Renal pelvis (tissue), 12 donors: Measurements from ENCODE around the gene BMP2. TPM values are rescaled to one million over a fixed set of nuclear protein-coding genes. Genes with fewer than 3 reads are reported as not detected.

Experiments
- DNase-seq: peaks from one replicate; pipeline ENCODE4 v3.0.0-alpha.2; 2013
- long read RNA-seq, 16 experiments: transcript quantifications; one replicate each; lab custom pipeline, GENCODE V29; 2026
- polyA plus RNA-seq, 3 donors: library from polyadenylated mRNA; unstranded; fragments of 120-200 nt; gene quantifications; one replicate each; pipeline ENCODE4 v1.2.1, GENCODE V29; 2013; ENCODE audit not compliant: insufficient read length in 3 of 3

Gene BMP2
- 10 to 100 TPM; 16.2 to 22.1 (median 20.3) TPM for polyA plus RNA-seq
- long read RNA-seq, donor 1, transcript BMP2-201 (3 exons, 3,601 nt) = major isoform, 9 of 9 reads
- long read RNA-seq, donor 1, partial matches to known transcripts = 0 of 9 reads
- long read RNA-seq, donor 1, other reads (novel, unspliced or antisense) = 0 of 9 reads
- long read RNA-seq, donor 2, transcript BMP2-201 (3 exons, 3,601 nt) = major isoform, 14 of 29 reads
- long read RNA-seq, donor 2, partial matches to known transcripts = 15 of 29 reads
- long read RNA-seq, donor 2, other reads (novel, unspliced or antisense) = 0 of 29 reads
- long read RNA-seq, donor 3, transcript BMP2-201 (3 exons, 3,601 nt) = major isoform, 13 of 13 reads
- long read RNA-seq, donor 3, partial matches to known transcripts = 0 of 13 reads
- long read RNA-seq, donor 3, other reads (novel, unspliced or antisense) = 0 of 13 reads
- long read RNA-seq, donor 4, transcript BMP2-201 (3 exons, 3,601 nt) = major isoform, 10 of 29 reads
- long read RNA-seq, donor 4, partial matches to known transcripts = 19 of 29 reads
- long read RNA-seq, donor 4, other reads (novel, unspliced or antisense) = 0 of 29 reads
- long read RNA-seq, donor 5, transcript BMP2-201 (3 exons, 3,601 nt) = major isoform, 7 of 12 reads
- long read RNA-seq, donor 5, partial matches to known transcripts = 5 of 12 reads
- long read RNA-seq, donor 5, other reads (novel, unspliced or antisense) = 0 of 12 reads
- long read RNA-seq, donor 6, transcript BMP2-201 (3 exons, 3,601 nt) = major isoform, 18 of 18 reads
- long read RNA-seq, donor 6, partial matches to known transcripts = 0 of 18 reads
- long read RNA-seq, donor 6, other reads (novel, unspliced or antisense) = 0 of 18 reads
- long read RNA-seq, donor 7, transcript BMP2-201 (3 exons, 3,601 nt) = major isoform, 16 of 33 reads
- long read RNA-seq, donor 7, partial matches to known transcripts = 17 of 33 reads
- long read RNA-seq, donor 7, other reads (novel, unspliced or antisense) = 0 of 33 reads
- long read RNA-seq, donor 8 = 0 reads
- long read RNA-seq, donor 9, transcript BMP2-201 (3 exons, 3,601 nt) = major isoform, 17 of 22 reads
- long read RNA-seq, donor 9, partial matches to known transcripts = 5 of 22 reads
- long read RNA-seq, donor 9, other reads (novel, unspliced or antisense) = 0 of 22 reads
- long read RNA-seq, donor 10, transcript BMP2-201 (3 exons, 3,601 nt) = major isoform, 9 of 23 reads
- long read RNA-seq, donor 10, partial matches to known transcripts = 14 of 23 reads
- long read RNA-seq, donor 10, other reads (novel, unspliced or antisense) = 0 of 23 reads
- long read RNA-seq, donor 11, transcript BMP2-201 (3 exons, 3,601 nt) = major isoform, 10 of 16 reads
- long read RNA-seq, donor 11, partial matches to known transcripts = 6 of 16 reads
- long read RNA-seq, donor 11, other reads (novel, unspliced or antisense) = 0 of 16 reads
- long read RNA-seq, donor 12, transcript BMP2-201 (3 exons, 3,601 nt) = major isoform, 15 of 32 reads
- long read RNA-seq, donor 12, partial matches to known transcripts = 17 of 32 reads
- long read RNA-seq, donor 12, other reads (novel, unspliced or antisense) = 0 of 32 reads
- long read RNA-seq, donor 13, transcript BMP2-201 (3 exons, 3,601 nt) = major isoform, 8 of 8 reads
- long read RNA-seq, donor 13, partial matches to known transcripts = 0 of 8 reads
- long read RNA-seq, donor 13, other reads (novel, unspliced or antisense) = 0 of 8 reads
- long read RNA-seq, donor 14, transcript BMP2-201 (3 exons, 3,601 nt) = major isoform, 20 of 47 reads
- long read RNA-seq, donor 14, partial matches to known transcripts = 27 of 47 reads
- long read RNA-seq, donor 14, other reads (novel, unspliced or antisense) = 0 of 47 reads
- long read RNA-seq, donor 15, transcript BMP2-201 (3 exons, 3,601 nt) = major isoform, 11 of 18 reads
- long read RNA-seq, donor 15, partial matches to known transcripts = 7 of 18 reads
- long read RNA-seq, donor 15, other reads (novel, unspliced or antisense) = 0 of 18 reads
- long read RNA-seq, donor 16, transcript BMP2-201 (3 exons, 3,601 nt) = major isoform, 8 of 13 reads
- long read RNA-seq, donor 16, partial matches to known transcripts = 5 of 13 reads
- long read RNA-seq, donor 16, other reads (novel, unspliced or antisense) = 0 of 13 reads

DNA sequence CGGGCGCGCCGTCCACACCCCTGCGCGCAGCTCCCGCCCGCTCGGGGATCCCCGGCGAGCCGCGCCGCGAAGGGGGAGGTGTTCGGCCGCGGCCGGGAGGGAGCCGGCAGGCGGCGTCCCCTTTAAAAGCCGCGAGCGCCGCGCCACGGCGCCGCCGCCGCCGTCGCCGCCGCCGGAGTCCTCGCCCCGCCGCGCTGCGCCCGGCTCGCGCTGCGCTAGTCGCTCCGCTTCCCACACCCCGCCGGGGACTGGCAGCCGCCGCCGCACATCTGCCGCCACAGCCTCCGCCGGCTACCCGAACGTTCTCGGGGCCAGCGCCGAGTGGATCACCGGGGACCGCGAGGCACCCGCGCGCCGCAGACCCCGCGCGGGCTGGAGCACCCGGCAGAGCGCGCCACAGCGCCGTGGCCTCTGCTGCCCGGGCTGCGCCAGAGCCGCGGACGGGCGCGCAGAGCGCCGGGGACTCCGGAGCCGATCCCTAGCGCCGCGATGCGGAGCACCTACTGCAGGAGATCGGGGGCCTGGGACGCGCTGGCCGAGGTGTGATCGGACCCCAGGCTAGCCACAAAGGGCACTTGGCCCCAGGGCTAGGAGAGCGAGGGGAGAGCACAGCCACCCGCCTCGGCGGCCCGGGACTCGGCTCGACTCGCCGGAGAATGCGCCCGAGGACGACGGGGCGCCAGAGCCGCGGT lies at the start of gene BMP2:
TSS of gene BMP2 (plus strand) at position 151 of the 692 bp plus-strand sequence. CDS start 2,441 bp downstream, outside the sequence.
- DNase-seq = peak; percentile 57

DNA sequence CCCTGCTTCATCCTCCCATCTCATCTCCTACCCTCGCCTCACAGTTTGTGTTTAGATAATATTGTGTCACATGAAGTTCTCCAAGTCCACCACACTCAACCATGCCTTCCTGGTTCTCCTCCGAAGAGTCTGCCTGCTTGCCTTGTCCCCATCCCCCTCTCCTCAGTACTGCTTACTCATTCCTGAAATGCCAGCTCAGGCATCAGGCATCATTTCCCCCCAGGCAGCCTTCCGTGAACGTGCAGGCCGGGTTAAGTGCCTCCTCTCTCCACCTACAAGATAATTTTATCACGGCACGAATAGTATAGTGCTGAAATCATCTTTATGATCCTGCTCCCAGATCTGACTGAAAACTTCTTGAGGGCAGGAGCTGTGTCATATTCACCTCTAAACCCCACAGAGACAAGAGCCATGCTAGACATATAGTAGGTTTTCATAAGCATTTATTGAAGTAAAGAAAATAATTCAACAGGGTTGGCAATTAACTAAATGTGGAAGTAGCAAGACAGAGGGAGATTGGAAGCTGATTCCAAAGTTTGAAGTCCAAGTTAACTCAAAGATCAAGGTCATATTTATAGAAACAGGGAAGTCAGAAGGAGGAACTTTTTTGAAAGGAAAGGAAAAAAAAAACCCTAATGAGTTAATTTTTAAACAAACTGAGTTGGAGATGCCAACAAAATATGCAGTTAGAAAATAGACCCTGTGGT lies 48.7 kb upstream of the BMP2 start:
- DNase-seq = no peak

DNA sequence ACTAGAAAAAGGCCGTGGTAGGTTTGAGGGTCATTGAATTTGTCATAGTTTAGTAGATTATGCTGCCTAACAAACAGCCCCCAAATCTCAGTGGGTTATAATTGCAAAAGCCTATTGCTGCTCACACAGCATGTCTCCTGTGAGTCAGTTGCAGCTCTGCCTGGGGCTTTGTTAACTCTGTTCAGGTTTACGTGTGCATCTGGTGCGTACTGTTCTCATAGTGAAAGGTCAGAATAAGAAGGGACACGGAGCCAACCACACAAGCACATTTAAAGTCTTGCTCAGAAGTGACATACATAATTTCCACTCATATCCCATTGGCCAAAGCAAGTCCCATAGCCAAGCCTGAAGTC lies 48.1 kb upstream of the BMP2 start:
- DNase-seq = no peak

DNA sequence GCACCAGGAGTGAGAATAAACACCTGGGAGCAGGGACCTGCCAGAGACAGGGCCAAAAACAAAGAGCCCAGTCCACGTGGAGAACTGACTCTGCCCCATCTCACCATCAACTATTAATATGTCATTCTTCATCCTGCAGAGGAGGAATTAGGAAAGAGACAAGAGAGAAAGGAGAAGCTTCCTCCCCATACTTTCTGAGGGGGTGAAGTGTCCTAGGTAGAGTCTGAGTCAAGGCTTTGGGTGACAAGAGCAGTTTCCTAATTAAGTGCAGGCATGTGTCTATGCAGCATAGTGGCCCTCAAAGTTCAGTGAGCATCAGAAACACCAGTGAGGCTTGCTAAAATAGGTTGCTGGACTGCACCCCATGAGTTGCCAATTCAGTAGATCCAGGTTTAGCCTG lies 40.7 kb upstream of the BMP2 start:
- DNase-seq = no peak

DNA sequence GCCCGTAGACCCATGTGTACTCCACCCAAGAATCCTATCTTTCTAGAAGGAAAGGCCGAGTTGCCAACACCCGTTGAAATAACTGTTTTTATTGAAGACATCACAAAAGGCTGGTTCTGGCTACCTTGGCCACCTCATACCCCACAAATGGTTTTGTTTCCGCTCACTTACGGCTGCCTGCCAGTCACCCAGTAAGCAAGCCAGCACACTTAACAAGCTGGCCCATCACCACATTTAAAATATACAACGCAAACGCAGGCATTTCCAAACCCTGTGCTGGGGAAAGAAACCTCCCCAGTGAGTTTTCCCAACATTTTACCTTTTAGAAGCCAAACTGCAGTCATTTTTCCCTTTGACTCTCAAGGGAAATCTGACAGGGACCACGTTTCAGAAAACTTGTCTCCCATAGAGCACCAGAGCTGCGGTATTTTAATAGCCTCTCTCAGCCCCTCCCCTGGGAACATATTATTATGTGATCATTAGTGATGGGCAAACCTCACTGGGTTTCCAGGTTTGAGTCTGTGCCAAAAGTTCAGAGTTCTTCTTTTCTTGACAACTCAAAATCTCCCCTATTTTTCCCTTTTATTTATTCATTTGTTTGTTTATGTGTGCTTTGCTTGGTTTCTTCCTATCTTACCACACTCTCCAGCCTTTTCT lies 36.7 kb upstream of the BMP2 start:
- no peak for DNase-seq

DNA sequence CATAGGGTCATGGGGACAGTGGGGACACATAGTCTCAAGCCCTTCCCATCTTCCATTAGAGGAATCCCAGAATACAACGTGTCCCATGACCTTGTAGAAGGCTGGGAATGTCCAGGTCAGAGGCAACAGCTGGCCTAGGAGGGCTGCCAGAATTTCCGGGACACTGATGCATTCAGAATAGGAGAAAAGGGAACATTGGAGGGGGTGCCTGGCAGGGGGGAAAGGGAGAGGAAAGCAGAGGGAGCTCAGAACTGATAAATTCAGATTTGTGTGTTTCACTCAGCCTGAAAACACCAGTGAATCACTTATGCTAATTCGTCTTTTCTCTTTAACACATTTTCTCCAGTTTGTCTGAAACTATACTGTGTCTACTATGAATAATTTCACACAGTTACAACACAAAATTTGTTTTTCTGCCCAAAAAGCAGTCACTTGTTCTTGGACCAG lies 35.5 kb upstream of the BMP2 start:
- no peak for DNase-seq

DNA sequence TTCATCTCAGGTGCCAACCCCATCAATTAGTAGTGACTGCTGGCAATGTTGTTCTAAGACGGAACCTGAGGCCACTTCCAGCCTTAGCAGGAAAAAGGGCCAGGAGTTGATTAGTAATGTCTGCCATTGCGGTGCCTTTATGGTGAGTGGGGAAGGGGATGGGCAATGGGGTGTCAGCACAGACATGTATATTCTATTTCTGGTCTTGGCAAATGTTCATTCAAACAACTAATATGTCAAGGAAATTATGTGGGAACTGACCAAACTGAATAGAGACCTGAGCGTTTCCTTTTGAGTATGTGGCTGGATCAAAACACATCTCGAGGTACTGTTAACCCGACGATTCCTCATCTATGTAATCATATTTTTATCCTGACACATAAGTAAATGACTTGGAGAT lies 34.6 kb upstream of the BMP2 start:
- no peak for DNase-seq

DNA sequence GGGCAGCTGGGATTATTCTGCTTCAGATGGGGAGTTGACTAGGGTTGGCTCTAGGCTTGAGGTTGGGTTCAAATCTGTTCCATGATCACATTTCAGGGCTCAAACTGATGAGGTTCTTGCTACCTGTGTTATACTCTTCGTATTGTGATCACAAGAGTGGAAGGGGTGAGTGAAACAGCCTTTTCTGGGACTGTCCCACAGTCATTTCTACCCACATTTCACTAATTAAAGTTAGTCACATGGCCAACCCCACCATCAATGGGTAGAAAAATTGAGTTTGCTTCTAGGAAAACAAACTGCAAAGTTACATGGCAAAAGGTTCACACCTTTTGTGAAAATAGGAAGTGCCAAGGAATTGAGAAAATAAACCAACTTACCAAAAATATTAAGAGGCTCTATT lies 33.5 kb upstream of the BMP2 start:
- DNase-seq = no peak

DNA sequence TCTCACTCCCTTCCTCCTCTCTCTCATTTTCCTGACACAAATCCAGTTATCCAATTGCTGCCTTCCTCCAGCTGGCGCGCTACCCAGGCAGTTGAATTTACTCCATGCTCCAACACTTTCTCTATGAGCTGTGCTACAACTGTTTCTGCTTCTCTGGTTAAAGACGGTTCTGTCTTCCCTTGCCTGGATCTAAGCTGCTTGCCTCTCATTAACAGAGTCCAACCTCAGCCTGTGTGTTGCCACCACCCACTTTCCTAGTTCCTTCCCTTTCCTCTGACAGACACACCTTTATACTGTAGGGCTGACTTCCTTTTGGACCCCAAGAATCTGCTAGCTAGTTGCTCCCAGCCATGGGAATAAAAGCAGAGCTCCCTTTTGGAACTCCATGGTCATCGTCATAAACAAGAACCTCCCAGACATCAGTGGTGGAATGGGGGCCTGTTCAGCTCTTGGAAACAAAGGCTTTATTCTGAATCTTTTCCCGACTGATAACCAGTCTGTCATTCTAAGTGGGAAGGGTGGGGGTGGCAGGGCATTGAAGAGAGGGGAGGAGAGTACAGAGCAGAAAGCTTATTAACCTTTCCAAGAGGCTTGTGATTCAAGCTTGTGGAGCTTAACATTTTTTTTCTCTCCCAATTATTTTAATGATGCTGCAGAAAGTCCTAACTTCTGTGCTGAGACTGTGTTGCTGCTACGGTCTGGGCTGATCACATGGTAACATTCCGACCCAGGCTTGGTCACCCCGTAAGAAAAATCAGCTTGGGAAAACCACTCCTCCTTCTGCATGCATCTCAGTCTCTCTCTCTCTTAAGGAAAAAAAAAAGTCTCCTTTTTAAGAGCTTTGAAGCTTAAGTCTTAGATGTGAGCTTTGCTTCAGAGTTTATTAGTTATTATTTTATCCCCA lies 31.3 kb upstream of the BMP2 start:
- no peak for DNase-seq

DNA sequence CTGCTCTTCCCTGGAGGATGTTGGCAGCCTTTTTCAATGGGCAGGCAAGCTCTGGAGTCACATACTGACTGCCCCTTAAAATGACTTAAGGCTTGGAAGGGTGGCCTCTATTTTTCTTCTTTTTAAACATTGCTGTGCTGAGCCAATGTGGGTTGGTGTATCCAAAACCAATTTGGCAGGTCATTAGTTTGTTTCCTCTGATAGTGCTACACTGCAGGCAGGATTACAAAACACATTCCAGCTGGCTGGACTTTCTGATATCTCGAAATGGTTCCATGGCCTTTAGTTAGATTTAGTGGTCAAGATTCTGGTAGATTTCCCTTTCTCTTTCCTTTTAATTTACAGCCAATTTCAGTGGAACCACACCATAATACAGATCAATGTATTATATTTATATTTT lies 28.1 kb upstream of the BMP2 start:
- no peak for DNase-seq

DNA sequence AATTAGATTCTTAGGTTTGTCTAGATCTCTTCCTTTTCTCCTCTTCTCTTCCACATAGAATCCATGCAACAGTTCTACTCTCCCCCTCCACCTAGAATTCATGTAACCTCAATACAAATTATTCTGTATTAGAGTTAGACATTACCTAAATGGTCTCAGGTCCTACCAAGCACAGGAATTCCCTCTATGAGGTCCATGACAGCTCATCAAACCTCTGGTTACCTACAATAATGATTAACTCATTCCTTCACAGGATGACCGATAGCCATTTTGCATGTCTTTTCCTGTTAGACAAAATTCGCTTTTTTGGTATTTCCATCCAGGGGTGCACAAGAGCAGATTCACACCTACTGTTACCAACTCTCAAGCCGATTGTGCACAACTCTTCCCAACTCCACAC lies 27.4 kb upstream of the BMP2 start:
- no peak for DNase-seq

DNA sequence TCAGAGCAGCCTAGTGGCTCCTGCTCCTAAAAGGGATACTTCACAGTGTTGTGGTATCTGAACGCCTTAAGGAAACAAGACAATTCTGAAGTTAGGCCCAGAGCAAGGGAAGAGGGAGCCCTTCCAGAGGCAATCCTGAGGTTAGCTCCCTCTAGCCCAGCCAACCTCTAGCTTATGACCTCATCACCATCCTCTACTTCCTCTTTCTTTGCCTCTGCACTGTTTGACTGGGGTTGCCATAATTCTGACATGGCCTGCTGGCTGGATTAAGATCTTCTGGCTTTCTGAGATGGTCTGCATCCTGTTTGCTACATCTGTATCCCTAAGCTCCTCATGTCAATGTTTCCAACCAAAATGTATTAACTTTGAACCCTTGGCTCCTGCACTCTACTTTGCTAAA lies 23.3 kb upstream of the BMP2 start:
- DNase-seq = no peak

DNA sequence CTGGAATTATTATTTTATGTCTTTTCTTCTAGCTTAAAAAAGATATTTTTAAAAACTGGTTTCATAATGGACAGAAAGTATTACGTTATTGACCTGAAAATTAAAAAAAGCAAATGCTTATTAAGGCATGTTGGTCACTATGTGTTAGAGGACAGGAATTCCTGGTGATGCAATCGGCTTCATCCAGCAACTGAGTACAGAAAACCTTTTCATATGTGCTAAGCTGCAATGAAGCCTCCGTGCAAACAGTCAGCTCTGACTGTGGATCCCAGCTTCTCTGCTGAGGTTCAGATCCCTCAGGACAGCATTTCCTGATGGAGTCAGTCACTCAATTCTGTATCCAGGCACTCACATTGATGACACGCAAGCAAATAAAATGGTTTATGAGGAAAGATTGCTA lies 22.7 kb upstream of the BMP2 start:
- DNase-seq = no peak

DNA sequence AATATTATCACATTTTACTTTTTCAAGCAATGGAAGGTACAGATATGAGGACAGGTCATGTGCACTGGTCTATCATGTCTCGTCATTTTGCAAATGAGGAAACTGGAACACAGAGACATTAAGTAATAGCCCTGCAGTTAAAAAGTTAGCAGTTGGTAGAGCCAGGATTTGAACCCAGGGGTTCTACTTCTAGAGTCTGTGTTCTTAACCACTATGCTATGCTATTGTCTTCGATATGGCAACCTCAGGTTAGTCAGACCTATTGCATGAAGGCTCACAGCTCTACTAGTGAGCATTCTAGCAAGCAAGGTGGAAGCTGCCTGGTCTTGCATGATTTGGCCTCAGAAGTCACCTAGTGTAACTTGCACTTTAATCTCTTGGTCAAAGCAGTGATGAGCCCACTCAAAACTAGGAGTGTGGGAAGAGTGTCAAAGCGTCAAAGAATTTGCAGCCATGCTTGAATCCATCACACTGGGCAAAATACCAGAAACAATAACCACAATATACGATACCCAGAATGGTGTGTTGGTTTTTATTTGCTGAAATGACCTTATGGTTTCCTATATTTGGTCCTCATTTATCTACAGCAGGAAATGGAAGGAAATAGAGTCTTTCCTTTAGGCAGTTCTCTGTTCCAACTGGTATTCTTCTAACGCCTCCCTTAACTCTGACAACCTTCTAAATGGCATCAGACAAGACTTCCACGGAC lies 20.4 kb upstream of the BMP2 start:
- no peak for DNase-seq

DNA sequence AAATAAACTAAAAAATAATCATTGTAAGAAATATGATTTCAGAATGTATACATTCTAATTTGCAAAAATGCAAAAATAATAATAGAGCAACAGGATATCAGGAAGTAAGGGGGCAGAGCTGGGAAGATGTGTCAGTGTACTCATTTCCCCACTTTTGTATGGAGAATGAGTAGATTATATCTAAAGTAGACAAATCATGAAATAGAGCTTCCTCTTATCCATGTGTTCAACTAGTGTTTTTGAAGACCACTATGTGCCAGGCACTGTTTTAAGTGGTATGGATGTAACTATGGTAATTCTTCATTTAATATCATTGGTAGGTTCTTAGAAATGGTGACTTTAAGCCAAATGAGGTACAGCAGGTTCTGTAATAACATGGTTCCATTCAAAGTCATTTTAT lies 17.0 kb upstream of the BMP2 start:
- no peak for DNase-seq
